Stimulated activated CD4-positive, alpha-beta T cell treated with anti-CD3 and anti-CD28 coated beads, Interleukin-4, amount 100 ng/mL, for 48 hours (primary cell): Measurements from ENCODE around the gene METAP1D.
"Not testable (repeated sequence)": the region's sequence is repeated elsewhere in the genome, so short reads cannot be mapped to it uniquely, and the experiment has no call there.

Experiments used
- DNase-seq, 2 donors: peaks; one replicate each; pipeline ENCODE4 v3.0.0-alpha.2; 2020; ENCODE audit warnings: low read depth in 2 of 2

The METAP1D gene

GRCh38 chr2:171999604-172000469 is at the start of gene METAP1D:
Gene METAP1D (plus strand): TSS chr2:171999953. CDS start chr2:171999970, 17 bp downstream.
- DNase-seq: peak; percentile 75 to 88

GRCh38 chr2:171952276-171952675 is 47.5 kb upstream of the METAP1D start:
- DNase-seq: no peak

DNA sequence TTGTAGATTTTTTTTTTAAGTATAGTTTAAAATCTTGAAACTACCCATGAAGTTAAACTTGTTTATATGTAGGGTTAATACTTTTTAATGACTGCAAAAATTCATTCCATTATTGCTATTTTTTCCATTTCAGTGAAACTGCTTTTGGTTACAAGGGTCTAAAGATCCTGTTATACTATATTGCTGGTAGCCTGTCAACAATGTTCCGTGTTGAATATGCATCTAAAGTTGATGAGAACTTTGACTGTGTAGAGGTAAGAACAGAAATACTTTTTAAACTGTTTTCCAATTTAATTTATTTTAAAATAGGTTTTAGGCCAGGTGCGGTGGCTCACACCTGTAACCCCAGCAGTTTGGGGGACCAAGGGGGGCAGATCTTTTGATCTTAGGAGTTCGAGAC is 47.0 kb upstream of the METAP1D start:
- DNase-seq: no peak

- no peak for DNase-seq
These were observed 43.5 kb upstream of the METAP1D start for GRCh38 chr2:171956135-171956825.

- no peak for DNase-seq
These were observed 42.7 kb upstream of the METAP1D start for GRCh38 chr2:171957061-171957460.

DNA sequence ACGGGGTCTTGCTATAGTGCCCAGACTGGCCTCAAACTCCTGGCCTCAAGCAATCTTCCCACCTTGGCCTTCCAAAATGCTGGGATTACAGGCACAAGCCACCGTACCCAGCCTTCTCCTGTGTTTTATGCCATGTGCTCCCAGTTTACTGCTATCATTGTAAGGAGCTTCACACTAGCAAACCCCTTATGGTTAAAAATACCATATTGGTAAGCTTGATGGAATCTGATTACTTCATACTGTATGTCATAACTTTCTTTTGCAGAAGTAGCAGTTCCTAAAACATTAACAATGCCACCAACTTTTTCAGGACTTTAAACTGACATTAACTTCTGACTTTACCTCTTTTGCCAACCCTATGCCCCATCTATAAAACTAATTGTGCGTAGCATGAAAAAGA is 41.3 kb upstream of the METAP1D start:
- no peak for DNase-seq

- DNase-seq: no peak
These were observed 39.8 kb upstream of the METAP1D start for GRCh38 chr2:171959998-171960397.

DNA sequence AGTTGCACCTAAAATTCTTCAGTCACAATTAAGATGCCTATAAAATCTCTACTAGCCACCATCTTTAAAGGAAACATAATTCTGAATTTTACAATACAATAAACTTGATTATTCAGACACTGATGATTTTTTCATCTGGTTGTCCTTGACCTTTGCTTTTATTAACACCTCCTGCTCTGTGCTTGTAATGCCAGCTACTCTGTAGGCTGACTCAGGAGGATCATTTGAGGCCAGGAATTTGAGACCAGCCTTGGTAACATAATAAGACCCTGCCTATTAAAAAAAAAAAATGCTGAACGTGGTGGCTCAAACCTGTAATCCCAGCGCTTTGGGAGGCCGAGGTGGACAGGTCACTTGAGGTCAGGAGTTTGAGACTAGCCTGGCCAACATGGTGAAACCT is 39.2 kb upstream of the METAP1D start:
- no peak for DNase-seq

DNA sequence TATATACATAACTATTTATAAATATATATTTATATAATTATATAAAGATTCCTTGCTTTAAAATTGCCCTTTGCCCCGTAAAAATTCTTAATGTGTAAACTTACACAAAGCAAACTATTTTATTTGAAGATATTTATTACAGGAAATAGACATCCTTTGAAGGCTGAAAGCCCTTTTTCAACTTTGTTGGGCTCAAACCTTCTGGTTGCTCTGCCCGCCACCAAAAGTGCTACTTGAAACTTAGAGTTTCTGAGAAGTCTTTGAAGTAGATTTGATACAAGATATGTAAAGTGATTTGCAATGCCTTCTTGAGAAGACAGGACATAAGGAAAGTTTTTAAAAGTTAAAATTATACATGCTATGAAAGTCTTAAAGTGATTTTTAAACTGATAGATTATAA is 36.6 kb upstream of the METAP1D start:
- no peak for DNase-seq

GRCh38 chr2:171964308-171964707 is 35.4 kb upstream of the METAP1D start:
- DNase-seq: no peak

DNA sequence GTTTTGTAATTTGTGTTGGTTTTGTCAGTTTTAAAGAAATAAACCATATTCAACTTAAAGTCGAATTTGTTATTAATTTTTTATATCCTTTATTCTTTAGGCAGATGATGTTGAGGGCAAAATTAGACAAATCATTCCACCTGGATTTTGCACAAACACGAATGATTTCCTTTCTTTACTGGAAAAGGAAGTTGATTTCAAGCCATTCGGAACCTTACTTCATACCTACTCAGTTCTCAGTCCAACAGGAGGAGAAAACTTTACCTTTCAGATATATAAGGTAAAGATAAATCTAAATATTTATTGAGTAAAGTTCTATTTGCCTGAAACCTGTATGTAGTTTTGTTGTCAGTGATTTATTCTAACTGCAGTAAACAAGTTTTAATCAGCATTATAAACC is 34.5 kb upstream of the METAP1D start:
- no peak for DNase-seq

DNA sequence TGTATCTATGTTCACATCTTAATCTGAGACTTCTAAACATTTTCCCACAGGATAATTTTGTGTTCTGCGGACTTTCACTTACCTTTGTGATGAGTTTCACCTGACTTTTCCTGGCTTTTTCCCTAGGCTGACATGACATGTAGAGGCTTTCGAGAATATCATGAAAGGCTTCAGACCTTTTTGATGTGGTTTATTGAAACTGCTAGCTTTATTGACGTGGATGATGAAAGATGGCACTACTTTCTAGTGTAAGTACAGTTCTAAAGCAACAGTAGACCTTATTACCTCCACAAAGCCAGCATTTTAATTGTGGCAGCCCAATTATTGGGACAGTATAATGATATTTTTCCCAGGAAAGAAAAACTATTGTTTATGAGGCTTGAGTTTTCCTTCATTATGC is 34.1 kb upstream of the METAP1D start:
- no peak for DNase-seq

DNA sequence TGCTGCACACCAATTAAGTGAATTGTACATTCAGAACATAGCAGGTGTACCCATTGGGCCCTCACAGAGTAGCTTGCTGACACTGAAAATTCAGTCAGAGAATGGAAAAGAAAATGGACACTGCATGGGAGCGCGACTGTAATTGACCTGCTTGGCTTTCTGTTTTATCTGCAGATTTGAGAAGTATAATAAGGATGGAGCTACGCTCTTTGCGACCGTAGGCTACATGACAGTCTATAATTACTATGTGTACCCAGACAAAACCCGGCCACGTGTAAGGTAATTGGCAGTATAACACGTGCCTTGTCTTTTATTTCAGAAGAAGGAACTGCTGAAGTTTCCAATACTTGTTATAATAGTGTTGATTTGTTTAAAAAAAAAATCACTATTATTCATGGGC is 33.5 kb upstream of the METAP1D start:
- no peak for DNase-seq

GRCh38 chr2:171966688-171967087 is 33.1 kb upstream of the METAP1D start:
- no peak for DNase-seq

DNA sequence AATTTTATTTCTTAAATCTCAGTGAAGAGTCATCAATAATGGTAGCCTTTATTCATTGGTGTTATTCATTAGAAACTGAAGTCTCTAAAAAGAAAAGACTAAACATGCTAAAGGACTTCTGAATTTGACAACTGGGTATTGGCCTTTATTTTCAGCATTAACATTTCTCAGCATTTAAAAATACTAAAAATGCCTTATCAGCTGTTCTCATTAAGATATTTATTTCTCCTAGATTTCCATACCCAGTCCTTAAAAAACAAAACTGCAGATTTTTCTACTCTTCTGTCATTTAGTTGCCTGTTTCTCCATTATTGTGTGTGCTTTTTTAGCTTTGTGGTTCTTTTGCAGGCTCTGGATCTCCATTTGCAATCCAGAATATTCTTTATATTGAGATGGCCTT is 31.2 kb upstream of the METAP1D start:
- DNase-seq: no peak

- no peak for DNase-seq
These were observed 27.3 kb upstream of the METAP1D start for GRCh38 chr2:171972329-171972982.

GRCh38 chr2:171979103-171979502 is 20.6 kb upstream of the METAP1D start:
- no peak for DNase-seq

DNA sequence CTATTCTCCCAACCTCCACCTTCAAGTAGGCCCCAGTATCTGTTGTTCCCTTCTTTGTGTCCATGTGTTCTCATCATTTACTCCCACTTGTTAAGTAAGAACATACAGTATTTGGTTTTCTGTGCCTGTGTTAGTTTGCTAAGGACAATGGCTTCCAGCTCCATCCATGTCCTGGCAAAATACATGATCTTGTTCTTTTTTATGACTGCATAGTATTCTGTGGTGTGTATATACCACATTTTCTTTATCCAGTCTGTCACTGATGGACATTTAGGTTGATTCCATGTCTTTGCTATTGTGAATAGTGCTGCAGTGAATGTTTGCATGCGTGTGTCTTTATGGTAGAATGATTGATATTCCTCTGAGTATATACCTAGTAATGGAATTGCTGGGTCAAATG is 15.8 kb upstream of the METAP1D start:
- not testable (repeated sequence) for DNase-seq

DNA sequence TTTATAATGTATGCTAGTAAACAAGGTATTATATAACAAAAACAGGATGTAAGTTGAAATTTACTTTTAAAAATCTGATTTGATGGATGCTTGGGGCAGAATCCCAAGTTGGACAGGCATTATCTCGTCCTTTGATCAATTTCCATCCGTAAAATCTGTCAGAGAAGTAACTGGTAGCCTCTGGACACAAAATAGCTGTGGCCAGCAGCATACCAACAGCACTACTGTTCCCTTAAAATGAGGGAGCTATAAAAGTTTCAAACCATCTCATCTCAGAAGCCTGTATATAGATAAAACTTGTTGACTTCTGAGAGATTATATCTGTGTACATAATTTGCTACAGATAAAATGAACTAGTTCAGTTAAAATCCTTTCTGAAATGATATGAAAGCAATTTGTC is 14.7 kb upstream of the METAP1D start:
- DNase-seq: no peak

- no peak for DNase-seq
These were observed 13.0 kb upstream of the METAP1D start for GRCh38 chr2:171986778-171987177.

GRCh38 chr2:171991027-171991426 is 8.7 kb upstream of the METAP1D start:
- no peak for DNase-seq

DNA sequence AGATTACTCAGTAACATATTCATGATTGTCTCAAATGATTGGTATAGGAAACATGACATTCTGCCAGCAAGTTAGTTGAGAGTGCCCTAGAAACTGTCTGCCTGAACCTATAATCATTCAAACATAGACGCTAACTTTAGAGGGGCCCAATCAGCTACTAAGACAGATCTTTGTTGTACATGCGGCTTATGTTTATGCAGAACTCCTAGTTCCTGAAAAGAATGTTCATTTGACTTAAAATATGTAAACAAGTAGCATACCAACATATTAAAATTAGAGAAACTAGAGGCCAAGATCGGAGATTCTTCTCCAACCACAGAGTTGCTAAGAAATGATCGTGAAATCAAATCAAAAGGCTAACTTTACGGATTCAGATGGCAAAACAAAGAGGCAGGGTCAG is 4.2 kb upstream of the METAP1D start:
- DNase-seq: no peak

GRCh38 chr2:171996021-171996420 is 3.7 kb upstream of the METAP1D start:
- no peak for DNase-seq
